Stimulated activated naive CD8-positive, alpha-beta T cell treated with anti-CD3 and anti-CD28 coated beads, Interleukin-15, amount 100 ng/mL, for 72 hours (primary cell): ENCODE data around the gene SREK1.
"Not testable (repeated sequence)": the region's sequence is repeated elsewhere in the genome, so short reads cannot be mapped to it uniquely, and the experiment has no call there.

Experiments
- ATAC-seq: fragments of 150-1000 bp; cut with Tn5 transposase; 2 replicates; pipeline ENCODE4 v1.10.0; 2021; ENCODE audit warnings: mild to moderate bottlenecking, moderate library complexity
- DNase-seq, 2 donors: peaks; one replicate each; pipeline ENCODE4 v3.0.0; 2021 to 2022
- H3K27ac Mint-ChIP-seq, 2 donors: one replicate each; pipeline ENCODE4 v1.8.0; 2022; ENCODE audit warnings: mild to moderate bottlenecking in 2 of 2, mixed read lengths in 2 of 2, moderate library complexity in 2 of 2
- H3K27me3 Mint-ChIP-seq: one replicate; pipeline ENCODE4 v1.8.0; 2022; ENCODE audit warnings: mixed read lengths
- H3K4me1 Mint-ChIP-seq: one replicate; pipeline ENCODE4 v1.8.0; 2022; ENCODE audit warnings: mild to moderate bottlenecking, mixed read lengths
- H3K4me3 Mint-ChIP-seq, 2 donors: one replicate each; pipeline ENCODE4 v1.8.0; 2022; ENCODE audit warnings: mild to moderate bottlenecking in 2 of 2, mixed read lengths in 2 of 2, moderate library complexity in 1 of 2
- H3K9me3 Mint-ChIP-seq, 2 donors: one replicate each; pipeline ENCODE4 v1.8.0; 2022; ENCODE audit warnings: mixed read lengths in 2 of 2

The SREK1 gene

DNA sequence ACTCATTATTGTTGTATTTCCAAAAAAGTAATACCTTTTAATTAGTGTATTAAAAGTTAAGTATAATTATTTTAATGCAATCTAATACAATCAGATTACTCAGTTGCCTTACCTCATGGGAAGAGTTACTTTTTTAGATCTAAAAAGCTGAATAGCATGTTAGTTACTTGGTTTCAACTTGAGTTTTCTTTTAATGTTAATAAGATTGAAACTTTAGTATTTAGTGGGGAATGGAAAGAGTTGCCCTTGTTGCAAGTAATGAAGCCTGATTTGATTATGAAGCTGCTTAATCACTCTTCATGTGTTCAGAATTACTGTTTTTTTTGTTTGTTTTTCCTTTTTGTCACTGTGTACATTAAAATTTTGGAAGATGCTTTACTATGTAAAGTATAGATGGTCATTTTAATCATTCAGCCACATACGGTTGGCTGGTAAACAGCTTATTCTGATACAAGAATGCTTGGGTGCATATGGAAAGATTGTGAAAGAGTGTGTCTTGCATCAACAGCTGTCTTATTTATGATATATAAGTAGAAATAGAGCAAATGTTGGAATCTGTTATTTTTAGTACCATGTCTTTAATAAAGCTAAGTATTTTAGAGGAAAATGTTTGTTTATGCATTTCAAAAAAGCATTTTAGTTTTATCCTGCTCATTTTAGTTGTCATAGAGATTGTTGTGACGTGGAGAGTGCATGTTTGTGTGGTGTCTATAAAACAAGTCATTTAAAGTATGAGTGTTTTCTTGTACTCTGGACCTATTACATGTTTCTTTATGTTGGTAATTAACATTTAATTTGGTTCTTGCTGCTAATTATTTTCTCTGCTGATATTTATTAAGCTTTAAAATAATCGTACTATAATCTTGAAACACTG is 36.4 kb downstream of the SREK1 start:
- Mint-ChIP-seq H3K27ac (peak overlapping the region in 1 of 2 donors; percentile 71), H3K4me1 (peaks cover 6% of the 10 kb centered on the region)

DNA sequence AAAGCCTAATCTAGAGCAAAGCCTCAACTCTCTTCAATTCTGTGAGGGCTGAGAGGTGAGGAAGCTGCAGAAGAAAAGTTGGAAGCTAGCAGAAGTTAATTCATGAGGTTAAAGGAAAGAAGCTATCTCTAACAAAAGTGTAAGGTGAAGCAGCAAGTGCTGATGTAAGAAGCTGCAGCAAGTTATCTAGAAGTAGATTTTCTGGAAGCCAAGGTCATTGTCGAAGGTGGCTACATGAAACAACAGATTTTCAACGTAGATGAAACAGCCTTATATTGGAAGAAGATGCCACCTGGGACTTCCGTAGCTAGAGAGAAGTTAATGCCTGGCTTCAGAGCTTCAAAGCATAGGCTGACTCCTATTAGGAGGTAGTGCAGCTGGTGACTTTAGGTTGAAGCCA is 42.0 kb downstream of the SREK1 start:
- no peak overlapping the region for H3K4me3 Mint-ChIP-seq
- no peaks in the 10 kb centered on the region for H3K27me3 Mint-ChIP-seq
- DNase-seq (no peak), ATAC-seq (no peak)
- no peaks in the 10 kb centered on the region for H3K9me3 Mint-ChIP-seq
- H3K4me1 Mint-ChIP-seq: no peaks in the 10 kb centered on the region
- H3K27ac Mint-ChIP-seq: no peak overlapping the region

More for the DNA sequence above, 36.4 kb downstream of the SREK1 start:
- DNase-seq (no peak), ATAC-seq (no peak)
- Mint-ChIP-seq H3K27me3 (no peaks in the 10 kb centered on the region), H3K9me3 (no peaks in the 10 kb centered on the region), H3K4me3 (no peak overlapping the region)

DNA sequence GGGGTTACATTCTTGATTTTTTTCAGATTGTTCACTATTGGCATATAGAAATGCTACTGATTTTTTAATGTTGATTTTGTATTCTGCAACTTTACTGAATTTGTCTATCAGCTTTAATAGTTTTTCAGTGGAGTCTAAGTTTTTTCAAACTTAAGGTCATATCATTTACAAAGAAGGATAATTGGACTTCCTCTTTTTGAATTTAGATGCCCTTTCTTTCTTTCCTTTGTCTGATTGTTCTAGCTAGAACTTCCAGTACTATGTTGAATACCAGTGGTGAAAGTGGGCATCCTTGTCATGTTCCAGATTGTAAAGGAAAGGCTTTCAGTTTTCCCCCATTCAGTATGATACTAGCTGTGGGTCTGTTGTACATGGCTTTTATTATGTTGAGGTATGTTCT is 49.3 kb downstream of the SREK1 start:
- ATAC-seq: no peak
- DNase-seq: no peak
- Mint-ChIP-seq H3K27ac (no peak overlapping the region), H3K4me3 (no peak overlapping the region), H3K9me3 (no peaks in the 10 kb centered on the region), H3K27me3 (no peaks in the 10 kb centered on the region), H3K4me1 (no peaks in the 10 kb centered on the region)

DNA sequence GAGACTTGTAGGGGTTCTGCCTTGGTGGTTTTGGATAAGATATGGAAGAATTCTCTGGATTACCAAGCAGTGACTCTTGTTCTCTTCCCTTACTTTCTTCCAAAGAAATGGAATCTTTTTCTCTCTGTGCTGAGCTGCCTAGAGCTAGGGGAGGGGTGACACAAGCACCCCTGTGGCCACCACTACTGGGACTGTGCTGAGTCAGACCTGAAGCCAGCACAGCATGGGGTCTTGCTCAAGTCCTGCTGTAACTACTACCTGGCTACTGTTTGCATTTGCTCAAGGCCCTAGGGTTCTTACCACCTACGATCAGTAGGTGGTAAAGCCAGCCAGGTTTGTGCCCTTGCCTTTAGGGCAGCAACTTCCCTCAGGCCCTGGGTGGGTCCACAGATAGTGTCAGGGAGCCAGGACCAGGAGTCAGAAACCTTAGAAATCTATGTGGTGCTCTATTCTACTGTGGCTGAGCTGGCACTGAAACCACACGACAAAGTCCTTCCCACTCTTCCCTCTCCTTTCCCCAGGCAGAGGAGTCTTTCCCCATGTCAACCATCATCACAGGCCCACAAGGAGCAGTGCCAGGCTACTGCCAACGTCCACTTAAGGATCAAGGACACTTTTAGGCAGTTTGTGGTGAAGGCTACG is 53.8 kb downstream of the SREK1 start:
- Mint-ChIP-seq H3K9me3 (peaks cover 0 to 8% of the 10 kb centered on the region in 2 donors), H3K4me1 (no peaks in the 10 kb centered on the region), H3K27me3 (no peaks in the 10 kb centered on the region), H3K27ac (no peak overlapping the region), H3K4me3 (no peak overlapping the region)
- DNase-seq (no peak), ATAC-seq (no peak)

DNA sequence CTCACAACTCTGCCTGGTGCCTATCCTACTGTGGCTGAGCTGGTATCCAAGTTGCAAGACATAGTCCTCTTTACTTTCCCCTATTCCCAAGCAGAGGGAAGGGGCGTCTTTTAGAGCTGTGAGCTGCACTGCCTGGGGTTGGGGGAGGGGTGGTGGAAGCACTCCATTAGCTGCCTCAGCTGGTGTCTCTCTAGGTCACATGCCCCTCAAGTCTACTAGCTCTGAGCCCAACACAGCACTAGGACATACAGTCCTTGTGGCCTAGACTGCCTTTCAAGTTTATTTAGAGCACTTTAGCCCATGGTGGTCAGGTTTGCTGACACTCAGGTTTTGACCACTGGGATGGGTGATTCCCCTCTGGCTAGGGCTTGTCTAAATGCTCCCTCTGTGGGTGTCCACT is 54.7 kb downstream of the SREK1 start:
- H3K9me3 Mint-ChIP-seq: peaks cover 0 to 8% of the 10 kb centered on the region in 2 donors
- no peaks in the 10 kb centered on the region for H3K4me1 Mint-ChIP-seq
- H3K27ac Mint-ChIP-seq: no peak overlapping the region
- DNase-seq (no peak), ATAC-seq (no peak)
- no peak overlapping the region for H3K4me3 Mint-ChIP-seq
- H3K27me3 Mint-ChIP-seq: no peaks in the 10 kb centered on the region

DNA sequence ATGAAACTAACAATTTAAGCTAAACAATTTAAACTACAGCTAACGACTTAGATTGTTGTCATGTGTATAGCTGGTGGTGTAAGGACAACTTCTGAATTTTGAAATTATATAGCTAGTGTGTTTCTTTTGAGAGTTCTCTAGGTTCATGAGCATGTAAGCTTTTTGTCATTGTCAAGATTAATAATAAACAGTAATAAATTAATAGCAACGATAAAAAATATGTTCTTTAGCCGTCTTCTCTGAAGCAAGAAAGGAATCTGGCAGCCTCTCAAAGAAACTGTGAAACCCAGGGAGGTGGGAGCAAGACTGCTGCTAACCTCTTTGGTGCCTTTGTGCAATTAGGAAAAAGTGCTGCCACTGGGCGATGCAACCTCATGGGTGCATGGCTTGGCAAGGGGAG is 59.4 kb downstream of the SREK1 start:
- no peaks in the 10 kb centered on the region for H3K4me1 Mint-ChIP-seq
- ATAC-seq (no peak), DNase-seq (no peak)
- no peak overlapping the region for H3K27ac Mint-ChIP-seq
- H3K4me3 Mint-ChIP-seq: no peak overlapping the region
- H3K9me3 Mint-ChIP-seq: peaks cover 0 to 8% of the 10 kb centered on the region in 2 donors
- no peaks in the 10 kb centered on the region for H3K27me3 Mint-ChIP-seq

DNA sequence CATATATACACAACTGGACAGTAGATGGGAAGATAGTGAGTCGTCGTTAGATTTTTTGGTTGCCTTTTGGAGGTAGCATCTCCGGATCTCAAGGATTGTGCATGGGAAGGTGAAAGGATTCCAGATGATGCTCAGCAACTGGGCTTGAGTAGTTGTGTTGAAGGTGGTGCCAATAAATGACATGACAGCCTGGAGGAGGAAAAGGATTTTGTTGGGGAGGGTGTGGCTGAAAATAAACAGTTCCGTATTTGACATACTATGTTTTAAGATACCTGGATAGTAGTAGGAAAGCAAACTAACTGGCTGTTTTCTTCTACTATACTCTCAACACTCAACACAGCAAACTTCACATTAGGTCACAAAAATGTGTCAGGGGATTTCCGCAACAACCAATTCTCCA is 62.4 kb downstream of the SREK1 start:
- Mint-ChIP-seq H3K27me3 (no peaks in the 10 kb centered on the region), H3K27ac (peak overlapping the region in 1 of 2 donors; percentile 9), H3K9me3 (peaks cover 0 to 8% of the 10 kb centered on the region in 2 donors), H3K4me3 (no peak overlapping the region), H3K4me1 (no peaks in the 10 kb centered on the region)
- DNase-seq: no peak
- no peak for ATAC-seq

DNA sequence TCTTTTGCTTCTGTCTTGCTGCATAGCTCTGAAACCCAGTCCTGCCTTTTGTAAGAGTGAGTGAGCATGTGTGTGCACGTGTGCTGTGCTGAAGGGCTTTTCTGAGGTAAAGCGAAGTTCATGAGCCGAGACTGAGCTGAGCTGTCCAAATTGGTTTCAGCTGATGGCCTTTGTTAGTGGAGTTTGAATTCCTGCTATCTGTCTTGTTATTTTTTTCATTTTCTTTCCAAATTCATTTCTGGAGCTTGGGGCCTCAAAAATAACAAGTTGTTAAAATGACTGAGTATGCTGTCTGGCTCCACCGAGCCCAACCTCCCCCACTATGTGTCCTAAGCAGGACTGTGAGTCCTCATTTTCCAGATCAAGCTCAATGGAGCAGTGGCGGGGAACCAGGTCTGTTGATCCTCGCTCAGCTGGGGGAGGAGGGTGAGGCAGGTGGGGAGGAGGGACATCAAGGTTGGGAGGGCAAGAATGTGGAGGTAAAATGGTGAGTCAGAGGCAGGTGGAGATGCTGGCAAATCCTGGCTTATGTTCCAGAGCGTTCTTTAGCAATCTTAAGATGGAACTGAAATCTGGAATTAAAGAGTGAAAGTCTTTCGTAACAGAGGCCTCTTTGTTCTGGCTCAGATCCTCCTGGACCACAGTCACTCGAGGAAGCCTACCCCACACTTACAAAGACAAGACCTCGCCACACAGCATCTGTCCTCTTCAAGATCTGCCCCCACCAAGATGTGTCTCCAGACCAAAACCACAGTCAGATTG is 63.9 kb downstream of the SREK1 start:
- Mint-ChIP-seq H3K4me3 (no peak overlapping the region), H3K27ac (no peak overlapping the region), H3K27me3 (no peaks in the 10 kb centered on the region), H3K4me1 (no peaks in the 10 kb centered on the region), H3K9me3 (no peaks in the 10 kb centered on the region)
- DNase-seq (no peak), ATAC-seq (no peak)

DNA sequence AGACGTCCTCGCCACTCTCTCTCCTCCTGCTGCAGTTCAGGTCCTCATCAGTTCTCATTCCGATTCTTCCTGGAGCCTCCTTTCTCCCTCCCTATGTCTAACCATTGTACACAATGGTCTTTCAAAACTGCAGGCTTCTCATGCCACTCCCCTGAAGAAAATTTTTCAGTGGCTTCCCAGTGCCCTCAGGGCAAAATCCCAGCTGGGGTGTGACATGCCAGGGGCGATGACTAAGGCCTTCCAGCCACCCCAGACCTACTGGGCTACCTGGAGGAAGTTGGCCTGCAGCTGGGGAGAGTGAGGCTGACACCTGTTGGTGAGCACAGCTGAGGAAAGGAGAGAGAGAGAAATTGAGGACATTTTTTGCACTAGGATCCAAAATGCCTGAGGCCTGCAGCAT is 65.2 kb downstream of the SREK1 start:
- peak overlapping the region in 1 of 2 donors; percentile 6 for H3K27ac Mint-ChIP-seq
- no peaks in the 10 kb centered on the region for H3K4me1 Mint-ChIP-seq
- no peaks in the 10 kb centered on the region for H3K9me3 Mint-ChIP-seq
- DNase-seq: no peak
- H3K4me3 Mint-ChIP-seq: no peak overlapping the region
- peak; percentile 35 for ATAC-seq
- H3K27me3 Mint-ChIP-seq: no peaks in the 10 kb centered on the region

DNA sequence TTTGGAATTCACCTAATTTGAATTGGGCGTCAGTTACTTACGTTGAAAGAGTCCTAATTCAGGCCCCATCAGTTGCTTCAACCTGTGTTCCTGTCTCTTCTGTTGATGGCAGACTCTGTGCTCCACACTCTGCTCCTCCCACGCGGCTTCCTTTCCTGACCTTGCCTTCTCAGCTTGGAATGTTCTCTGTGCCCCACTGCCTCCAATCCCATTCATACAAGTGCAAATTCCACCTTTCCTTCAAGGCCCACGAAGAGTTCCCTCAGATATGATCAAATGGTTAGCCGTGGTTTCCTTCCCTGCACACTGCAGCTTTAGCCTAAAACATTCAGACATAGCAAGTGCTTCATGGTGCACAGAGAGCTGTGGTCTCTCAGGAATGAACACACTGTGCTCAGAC is 65.7 kb downstream of the SREK1 start:
- no peak for DNase-seq
- Mint-ChIP-seq H3K9me3 (no peaks in the 10 kb centered on the region), H3K4me3 (no peak overlapping the region), H3K27me3 (no peaks in the 10 kb centered on the region), H3K27ac (no peak overlapping the region), H3K4me1 (no peaks in the 10 kb centered on the region)
- no peak for ATAC-seq

DNA sequence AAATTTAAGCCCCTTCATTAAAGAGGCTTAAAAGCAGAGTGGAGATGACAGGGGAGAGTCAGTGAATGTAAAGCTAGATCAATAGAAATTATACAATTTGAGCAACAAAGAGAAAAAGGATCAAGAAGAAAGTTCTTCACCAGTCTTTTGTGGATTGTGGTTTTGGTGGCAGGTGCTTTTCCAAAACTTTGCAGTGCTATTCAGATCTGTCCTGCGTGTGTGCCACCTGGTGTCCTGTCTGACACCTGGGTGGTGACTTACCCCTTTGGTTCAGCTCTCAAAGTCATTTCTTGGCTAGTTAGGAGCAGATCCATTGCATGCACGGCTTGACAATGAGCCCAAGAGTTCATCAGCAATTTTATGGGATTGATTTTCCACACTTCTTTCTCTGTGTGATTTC is 69.4 kb downstream of the SREK1 start:
- no peaks in the 10 kb centered on the region for H3K9me3 Mint-ChIP-seq
- H3K27me3 Mint-ChIP-seq: no peaks in the 10 kb centered on the region
- H3K27ac Mint-ChIP-seq: no peak overlapping the region
- no peak for ATAC-seq
- H3K4me3 Mint-ChIP-seq: no peak overlapping the region
- no peaks in the 10 kb centered on the region for H3K4me1 Mint-ChIP-seq
- no peak for DNase-seq

DNA sequence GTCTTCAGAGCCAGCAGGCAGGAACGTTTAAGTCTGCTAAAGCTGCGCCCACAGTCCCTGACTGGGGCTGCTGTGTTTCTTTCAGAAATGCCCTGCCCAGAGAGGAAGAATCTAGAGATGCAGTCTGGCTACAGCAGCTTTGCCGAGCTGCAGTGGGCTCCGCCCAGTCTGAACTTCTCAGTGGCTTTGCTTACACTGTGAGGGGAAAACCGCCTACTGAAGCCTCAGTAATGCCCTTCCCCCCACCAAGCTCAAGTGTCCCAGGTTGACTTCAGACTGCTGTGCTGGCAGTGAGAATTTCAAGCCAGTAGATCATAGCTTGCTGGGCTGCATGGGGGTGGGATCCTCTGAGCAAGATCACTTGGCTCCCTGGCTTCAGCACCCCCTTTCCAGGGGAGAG is 78.4 kb downstream of the SREK1 start:
- H3K27me3 Mint-ChIP-seq: no peaks in the 10 kb centered on the region
- ATAC-seq (no peak), DNase-seq (no peak)
- no peak overlapping the region for H3K27ac Mint-ChIP-seq
- peaks cover 6 to 21% of the 10 kb centered on the region in 2 donors for H3K9me3 Mint-ChIP-seq
- H3K4me3 Mint-ChIP-seq: no peak overlapping the region
- no peaks in the 10 kb centered on the region for H3K4me1 Mint-ChIP-seq

DNA sequence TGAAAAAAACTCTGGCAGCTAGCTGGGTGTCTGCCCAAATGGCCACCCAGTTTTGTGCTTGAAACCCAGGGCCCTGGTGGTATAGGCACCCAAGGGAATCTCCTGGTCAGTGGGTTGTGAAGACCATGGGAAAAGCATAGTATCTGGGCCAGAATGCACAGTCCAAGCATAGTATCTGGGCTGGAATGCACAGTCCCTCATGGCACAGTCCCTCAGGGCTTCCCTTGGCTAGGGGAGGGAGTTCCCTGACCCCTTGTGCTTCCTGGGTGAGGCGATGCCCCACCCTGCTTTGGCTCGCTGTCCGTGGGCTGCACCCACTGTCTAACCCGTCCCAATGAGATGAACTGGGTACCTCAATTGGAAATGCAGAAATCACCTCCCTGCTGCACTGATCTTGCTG is 78.8 kb downstream of the SREK1 start:
- DNase-seq, H3K27ac Mint-ChIP-seq, H3K4me3 Mint-ChIP-seq, H3K27me3 Mint-ChIP-seq, H3K4me1 Mint-ChIP-seq, ATAC-seq: not testable (repeated sequence)
- H3K9me3 Mint-ChIP-seq: peaks cover 6 to 21% of the 10 kb centered on the region in 2 donors

DNA sequence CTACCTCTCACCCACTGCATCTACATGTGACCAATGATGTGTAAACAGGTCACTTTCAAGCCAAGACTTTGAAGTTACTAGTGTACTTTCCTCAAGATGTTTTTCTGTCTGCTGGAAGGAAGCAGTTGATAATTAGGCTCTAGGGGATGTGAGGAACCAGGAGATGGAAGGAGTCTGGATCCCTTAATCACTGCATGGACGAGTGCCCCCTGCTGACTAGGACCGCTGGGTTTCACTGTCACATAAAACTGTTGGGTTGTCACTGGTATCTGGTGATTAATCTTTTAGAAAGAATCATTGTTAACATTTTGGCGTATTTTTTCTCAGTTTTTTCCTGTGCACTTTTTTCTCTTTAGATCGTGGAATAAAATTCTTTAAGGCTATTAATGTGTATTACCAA is 79.5 kb downstream of the SREK1 start:
- Mint-ChIP-seq H3K9me3 (peaks cover 6 to 21% of the 10 kb centered on the region in 2 donors), H3K27me3 (no peaks in the 10 kb centered on the region), H3K27ac (no peak overlapping the region), H3K4me3 (no peak overlapping the region), H3K4me1 (no peaks in the 10 kb centered on the region)
- DNase-seq: no peak
- ATAC-seq: no peak

DNA sequence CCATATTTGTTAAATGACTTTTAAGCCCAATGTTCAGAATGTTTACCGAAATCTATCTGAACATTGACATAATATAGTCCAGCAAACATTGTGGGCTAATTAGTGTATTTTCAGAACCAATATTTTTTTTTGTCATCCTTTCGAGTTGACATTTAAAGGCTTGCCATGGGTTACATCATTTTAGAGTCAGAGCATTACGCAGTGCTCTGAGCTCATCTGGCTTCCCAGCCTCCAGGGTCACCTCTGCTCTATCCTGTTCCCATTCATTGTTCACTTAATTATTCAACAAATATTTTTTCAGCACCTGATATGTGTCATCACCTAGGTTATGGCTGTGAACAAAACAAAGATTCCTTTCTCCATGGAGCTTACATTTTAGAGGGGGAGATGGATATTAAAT is 80.2 kb downstream of the SREK1 start:
- Mint-ChIP-seq H3K27ac (no peak overlapping the region), H3K27me3 (no peaks in the 10 kb centered on the region), H3K4me1 (no peaks in the 10 kb centered on the region), H3K9me3 (peaks cover 6 to 21% of the 10 kb centered on the region in 2 donors), H3K4me3 (no peak overlapping the region)
- ATAC-seq (no peak), DNase-seq (no peak)
